ENCODE data around the gene PITHD1.

PITHD1 gene

GRCh38 chr1:23736437-23737134, 41.6 kb upstream of the PITHD1 start:
- Histone ChIP-seq H3K27me3 (replicated peaks; ENCODE audit: insufficient read depth, low read length) (no peaks in the 10 kb centered on the region), H3K36me3 (replicated peaks; ENCODE audit: insufficient read depth, low read length) (no peaks in the 10 kb centered on the region), H3F3A (ENCODE audit: insufficient read depth, low read length) (peaks cover 7% of the 10 kb centered on the region; the same call in 1 of the 2 replicates), H3K79me2 (ENCODE audit: low read length) (no peaks in the 10 kb centered on the region), H3K9me3 (replicated peaks; ENCODE audit: insufficient read depth, low read length) (no peaks in the 10 kb centered on the region), H3K9ac (ENCODE audit: low read length) (no peak overlapping the region), H3K4me2 (ENCODE audit: low read depth, low read length) (no peak overlapping the region), H3K27ac (ENCODE audit: low read length) (no peak overlapping the region), H3K4me3 (ENCODE audit: low read length) (no peak overlapping the region), H2AFZ (ENCODE audit: low read length) (no peak overlapping the region), H3K9me2 (replicated peaks; ENCODE audit: insufficient read depth, low read length) (no peaks in the 10 kb centered on the region), H4K20me1 (ENCODE audit: insufficient read depth, low read length) (no peaks in the 10 kb centered on the region), H3K4me1 (ENCODE audit: low read length) (peaks cover 11% of the 10 kb centered on the region)
- TF ChIP-seq EZH2 (optimal IDR thresholded peaks at IDR 0.05; ENCODE audit: low read depth, low read length), result no peak
- no peak for TF ChIP-seq CTCF (IDR thresholded peaks at IDR 0.05; ENCODE audit: low read length)
- TF ChIP-seq EZH2phosphoT487 (IDR thresholded peaks at IDR 0.05; ENCODE audit: low read length), result no peak
- DNase-seq, result peak; percentile 74

GRCh38 chr1:23741609-23742008, 36.6 kb upstream of the PITHD1 start:
- Histone ChIP-seq H3F3A (ENCODE audit: insufficient read depth, low read length) (peaks cover 18% of the 10 kb centered on the region), H3K36me3 (replicated peaks; ENCODE audit: insufficient read depth, low read length) (no peaks in the 10 kb centered on the region), H4K20me1 (ENCODE audit: insufficient read depth, low read length) (peaks cover 2% of the 10 kb centered on the region), H3K4me2 (ENCODE audit: low read depth, low read length) (no peak overlapping the region), H3K4me1 (ENCODE audit: low read length) (peaks cover 8% of the 10 kb centered on the region), H3K9me2 (replicated peaks; ENCODE audit: insufficient read depth, low read length) (no peaks in the 10 kb centered on the region), H3K27me3 (replicated peaks; ENCODE audit: insufficient read depth, low read length) (no peaks in the 10 kb centered on the region), H3K9ac (ENCODE audit: low read length) (no peak overlapping the region), H3K27ac (ENCODE audit: low read length) (no peak overlapping the region), H3K9me3 (replicated peaks; ENCODE audit: insufficient read depth, low read length) (no peaks in the 10 kb centered on the region), H2AFZ (ENCODE audit: low read length) (no peak overlapping the region), H3K4me3 (ENCODE audit: low read length) (no peak overlapping the region), H3K79me2 (ENCODE audit: low read length) (peaks cover 33% of the 10 kb centered on the region)
- no peak for DNase-seq
- TF ChIP-seq EZH2phosphoT487 (IDR thresholded peaks at IDR 0.05; ENCODE audit: low read length) (no peak), EZH2 (optimal IDR thresholded peaks at IDR 0.05; ENCODE audit: low read depth, low read length) (no peak), CTCF (IDR thresholded peaks at IDR 0.05; ENCODE audit: low read length) (no peak)

GRCh38 chr1:23742670-23743286, 35.4 kb upstream of the PITHD1 start:
- Histone ChIP-seq H4K20me1 (ENCODE audit: insufficient read depth, low read length) (peaks cover 14% of the 10 kb centered on the region), H3K4me3 (ENCODE audit: low read length) (peak overlapping the region; percentile 75), H3K36me3 (replicated peaks; ENCODE audit: insufficient read depth, low read length) (no peaks in the 10 kb centered on the region), H3F3A (ENCODE audit: insufficient read depth, low read length) (peaks cover 15% of the 10 kb centered on the region), H3K27ac (ENCODE audit: low read length) (no peak overlapping the region), H3K79me2 (ENCODE audit: low read length) (peaks cover 45% of the 10 kb centered on the region), H3K9me3 (replicated peaks; ENCODE audit: insufficient read depth, low read length) (no peaks in the 10 kb centered on the region), H3K4me2 (ENCODE audit: low read depth, low read length) (peak overlapping the region; percentile 88), H3K9me2 (replicated peaks; ENCODE audit: insufficient read depth, low read length) (no peaks in the 10 kb centered on the region), H3K27me3 (replicated peaks; ENCODE audit: insufficient read depth, low read length) (no peaks in the 10 kb centered on the region), H3K9ac (ENCODE audit: low read length) (peak overlapping the region; percentile 58; the same call in 1 of the 2 replicates), H2AFZ (ENCODE audit: low read length) (peak overlapping the region; percentile 71), H3K4me1 (ENCODE audit: low read length) (no peaks in the 10 kb centered on the region)
- DNase-seq, result no peak
- TF ChIP-seq EZH2 (optimal IDR thresholded peaks at IDR 0.05; ENCODE audit: low read depth, low read length) (no peak), EZH2phosphoT487 (IDR thresholded peaks at IDR 0.05; ENCODE audit: low read length) (no peak), CTCF (IDR thresholded peaks at IDR 0.05; ENCODE audit: low read length) (no peak)
